A673 (cell line): ENCODE data around the gene OSGIN1. TPM values are rescaled to one million over a fixed set of nuclear protein-coding genes. Genes with fewer than 3 reads are reported as not detected.

Source experiments
- BruUV-seq: library from RNA; stranded (reverse); fragments of 400-500 nt; replicated peaks from 2 replicates; lab custom pipeline; 2021; lab: Mats Ljungman, UMichigan
- CTCF ChIA-PET: fragments of 300-600 bp; sonication (Branson Sonifier 250); formaldehyde crosslinking; loops from one replicate; lab custom pipeline; 2022; ENCODE audit warnings: antibody characterized with exemption; lab: Charles Lee
- POLR2A ChIA-PET: fragments of 300-600 bp; sonication (Branson Sonifier 250); formaldehyde crosslinking; loops from one replicate; lab custom pipeline; 2022; ENCODE audit warnings: antibody characterized with exemption; ENCODE audit not compliant: low non-redundant PET; lab: Charles Lee
- DNase-seq: peaks from one replicate; pipeline ENCODE4 v3.0.0-alpha.2; 2015; ENCODE audit warnings: low spot score
- H3K27ac ChIP-seq: fragments of 200-600 bp; sonication (generic); 2 replicates; pipeline ENCODE4 v1.5.1; 2016; ENCODE audit warnings: mixed run types, low read depth, mild to moderate bottlenecking, mixed read lengths, antibody characterized with exemption, low read length; ENCODE audit not compliant: poor library complexity, severe bottlenecking
- H3K27me3 ChIP-seq: fragments of 200-600 bp; sonication (generic); replicated peaks from 2 replicates; pipeline ENCODE4 v1.6.1; 2017; ENCODE audit warnings: mixed run types, low read depth, mild to moderate bottlenecking, mixed read lengths, antibody characterized with exemption, low read length; ENCODE audit not compliant: insufficient read depth, poor library complexity
- H3K36me3 ChIP-seq: fragments of 200-600 bp; sonication (generic); 2 replicates; pipeline ENCODE4 v1.6.1; 2016; ENCODE audit warnings: mixed run types, mild to moderate bottlenecking, mixed read lengths, antibody characterized with exemption, low read length; ENCODE audit not compliant: insufficient read depth, poor library complexity, severe bottlenecking
- H3K4me1 ChIP-seq: fragments of 200-600 bp; sonication (generic); 2 replicates; pipeline ENCODE4 v1.6.1; 2017; ENCODE audit warnings: mixed run types, mild to moderate bottlenecking, mixed read lengths, antibody characterized with exemption, low read length; ENCODE audit not compliant: insufficient read depth, poor library complexity, severe bottlenecking
- H3K4me3 ChIP-seq: fragments of 200-600 bp; sonication (generic); 2 replicates; pipeline ENCODE4 v1.5.1; 2016; ENCODE audit warnings: low read depth, mixed run types, mild to moderate bottlenecking, mixed read lengths, low read length; ENCODE audit not compliant: poor library complexity, severe bottlenecking
- H3K9me3 ChIP-seq: fragments of 200-600 bp; sonication (generic); 2 replicates; pipeline ENCODE4 v1.6.1; 2016; ENCODE audit warnings: mixed run types, low read depth, mild to moderate bottlenecking, mixed read lengths, antibody characterized with exemption, low read length; ENCODE audit not compliant: poor library complexity, severe bottlenecking
- CTCF ChIP-seq: fragments of 300-800, 200-600 bp; sonication (generic); conservative IDR thresholded peaks from 2 replicates; pipeline ENCODE4 v1.5.1; 2017; ENCODE audit warnings: low read depth, mild to moderate bottlenecking, antibody characterized with exemption, low read length, moderate library complexity, mixed read lengths
- EZH2 ChIP-seq: fragments of 200-600 bp; sonication (generic); IDR thresholded peaks from 2 replicates; pipeline ENCODE4 v1.6.1; 2017; ENCODE audit warnings: borderline replicate concordance, low read depth, mild to moderate bottlenecking, mixed read lengths, antibody characterized with exemption, low read length; ENCODE audit not compliant: poor library complexity, severe bottlenecking
- intact Hi-C: fragments of 100-400 bp; cut with micrococcal nuclease; formaldehyde crosslinking; loops from one replicate; pipeline ENCODE4 v1.10.0; 2022; ENCODE audit not compliant: unreplicated experiment
- total RNA-seq: library from RNA; stranded (reverse); gene quantifications from 2 replicates; pipeline ENCODE4 v1.2.3, GENCODE V29; 2021

OSGIN1 gene
- total RNA-seq, 1 experiment from 2014 or later = 2.4 TPM

- ChIA-PET POLR2A (no interaction called here), CTCF (no interaction called here)
- H3K4me1 ChIP-seq = no peaks in the 10 kb centered on the region
- no peaks in the 10 kb centered on the region for H3K27me3 ChIP-seq
- H3K27ac ChIP-seq = no peak overlapping the region
- no peaks in the 10 kb centered on the region for H3K9me3 ChIP-seq
- no peaks in the 10 kb centered on the region for H3K36me3 ChIP-seq
- TF ChIP-seq EZH2 = no peak
- no peak for TF ChIP-seq CTCF
- no peak overlapping the region for H3K4me3 ChIP-seq
- no peak for DNase-seq
- no TSS peak for BruUV-seq
- intact Hi-C loops = no loop called here
These were observed 14.8 kb upstream of the OSGIN1 start for GRCh38 chr16:83937922-83938885.

- ChIA-PET POLR2A (no interaction called here), CTCF (no interaction called here)
These were observed 13.7 kb upstream of the OSGIN1 start for GRCh38 chr16:83939266-83939855.

GRCh38 chr16:83940119-83940518 is 12.9 kb upstream of the OSGIN1 start:
- intact Hi-C loops = no loop called here
- no peaks in the 10 kb centered on the region for H3K9me3 ChIP-seq
- POLR2A ChIA-PET = no interaction called here
- CTCF ChIA-PET = no interaction called here
- BruUV-seq = no TSS peak
- H3K27me3 ChIP-seq = no peaks in the 10 kb centered on the region
- TF ChIP-seq CTCF = no peak
- no peak overlapping the region for H3K27ac ChIP-seq
- no peaks in the 10 kb centered on the region for H3K36me3 ChIP-seq
- no peak for DNase-seq
- no peak overlapping the region for H3K4me3 ChIP-seq
- H3K4me1 ChIP-seq = no peaks in the 10 kb centered on the region

More at GRCh38 chr16:83939266-83939855, 13.7 kb upstream of the OSGIN1 start:
- Histone ChIP-seq H3K9me3 (no peaks in the 10 kb centered on the region), H3K36me3 (no peaks in the 10 kb centered on the region), H3K4me3 (no peak overlapping the region), H3K27me3 (no peaks in the 10 kb centered on the region), H3K4me1 (no peaks in the 10 kb centered on the region), H3K27ac (no peak overlapping the region)
- no TSS peak for BruUV-seq
- TF ChIP-seq CTCF (no peak), EZH2 (no peak)
- DNase-seq = no peak
- intact Hi-C loops = no loop called here
